Tibial nerve (tissue), 4 donors: ENCODE measurements around the gene LRRC61. TPM values are rescaled to one million over a fixed set of nuclear protein-coding genes. Genes with fewer than 3 reads are reported as not detected.
A peak's percentile ranks its signal among the peaks of the same experiment; 100 is the strongest.

Experiments
- DNase-seq, 2 donors: peaks; one replicate each; pipeline ENCODE4 v3.0.0-alpha.2; 2019; ENCODE audit warnings: low spot score in 2 of 2
- H3K27ac ChIP-seq, 4 donors: fragments of 200-600 bp; sonication (generic) in 3 of 4; one replicate each; pipeline ENCODE4 v1.5.1; 2017 to 2019; ENCODE audit warnings: mild to moderate bottlenecking in 1 of 4
- H3K27me3 ChIP-seq, 2 donors: fragments of 200-600 bp; sonication (generic) in 1 of 2; one replicate each; pipeline versions ENCODE4 v1.5.1 to v1.6.0; 2017 to 2019
- H3K36me3 ChIP-seq, 3 donors: fragments of 200-600 bp; sonication (generic); one replicate each; pipeline ENCODE4 v1.5.1; 2018 to 2019
- H3K4me1 ChIP-seq, 4 donors: fragments of 200-600 bp; sonication (generic) in 3 of 4; one replicate each; pipeline ENCODE4 v1.5.1; 2017 to 2019
- H3K4me3 ChIP-seq, 4 donors: fragments of 200-600 bp; sonication (generic) in 3 of 4; one replicate each; pipeline ENCODE4 v1.5.1; 2017 to 2019; ENCODE audit warnings: mild to moderate bottlenecking in 1 of 4, moderate library complexity in 1 of 4
- H3K9me3 ChIP-seq, 4 donors: fragments of 200-600 bp; sonication (generic) in 3 of 4; one replicate each; pipeline ENCODE4 v1.5.1; 2017 to 2019
- EP300 ChIP-seq, 2 donors: sonication (generic); formaldehyde crosslinking; IDR thresholded peaks; one replicate each; pipeline ENCODE4 v1.6.1; 2017; ENCODE audit warnings: antibody characterized with exemption in 2 of 2, mild to moderate bottlenecking in 1 of 2
- POLR2A ChIP-seq, 2 donors: fragments of 450-650 bp; IDR thresholded peaks; one replicate each; pipeline ENCODE4 v1.6.1; 2017; ENCODE audit warnings: antibody characterized with exemption in 2 of 2, mild to moderate bottlenecking in 2 of 2, moderate library complexity in 2 of 2
- WGBS, 2 donors: methylation state at CpG; one replicate each; pipeline ENCODE4 v1.1.5; 2018; 5-methylcytosine and 5-hydroxymethylcytosine counted together
- total RNA-seq, 4 donors: library from RNA; depleted of rRNA; stranded (reverse); fragments of >200 nt; gene quantifications; one replicate each; pipeline ENCODE4 v1.1.0, GENCODE V29; 2016
- TF ChIP-seq, protein P1 (sequence below), 5 experiments: fragments of 200-600 bp in 3 of 5; fragments of 450-650 bp in 2 of 5; sonication (generic) in 3 of 5; IDR thresholded peaks; one replicate each; pipeline ENCODE4 v1.5.1; 2016 to 2019; ENCODE audit warnings: antibody characterized with exemption in 5 of 5, mild to moderate bottlenecking in 3 of 5, moderate library complexity in 2 of 5

Gene LRRC61
- total RNA-seq, 4 donors from 2014 or later: 7.9 to 19.3 (median 9.6) TPM

DNA sequence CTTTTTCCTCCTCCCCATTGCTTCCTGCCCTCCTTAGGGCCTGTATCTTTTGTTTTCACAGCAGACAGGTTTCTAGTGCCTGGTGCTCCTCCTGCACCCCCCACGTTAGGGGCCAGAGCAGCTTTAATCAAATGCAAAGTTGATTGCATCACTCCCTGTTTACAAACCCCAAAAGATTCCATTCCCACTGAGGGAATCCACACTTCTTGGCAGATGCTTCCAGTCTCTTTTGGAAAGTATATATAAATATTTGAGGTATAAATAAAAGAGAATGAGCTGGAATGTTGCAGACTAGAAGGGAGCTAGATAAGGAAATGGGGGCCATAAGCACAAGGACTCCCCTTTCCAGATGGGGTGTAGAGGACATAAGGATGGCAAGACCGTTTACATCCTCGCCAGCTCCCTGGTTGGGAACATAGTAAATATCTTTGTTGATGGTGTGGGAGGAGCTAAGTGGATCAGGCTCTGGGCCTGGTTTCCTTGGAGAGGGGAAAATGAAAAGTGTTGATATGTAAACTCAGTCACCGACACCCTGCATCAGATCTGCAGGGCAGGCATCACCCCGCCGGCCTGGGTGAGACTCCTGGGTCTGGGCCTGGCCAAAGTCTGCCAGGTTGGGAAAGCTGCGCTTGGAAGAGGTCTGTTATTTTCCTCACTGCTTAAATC lies 12.1 kb downstream of the LRRC61 start:
- TF ChIP-seq POLR2A (IDR thresholded peaks at IDR 0.05) (no peak), EP300 (IDR thresholded peaks at IDR 0.05) (peak in 1 of 2 donors; percentile 14)
- TF ChIP-seq, protein P1, sequence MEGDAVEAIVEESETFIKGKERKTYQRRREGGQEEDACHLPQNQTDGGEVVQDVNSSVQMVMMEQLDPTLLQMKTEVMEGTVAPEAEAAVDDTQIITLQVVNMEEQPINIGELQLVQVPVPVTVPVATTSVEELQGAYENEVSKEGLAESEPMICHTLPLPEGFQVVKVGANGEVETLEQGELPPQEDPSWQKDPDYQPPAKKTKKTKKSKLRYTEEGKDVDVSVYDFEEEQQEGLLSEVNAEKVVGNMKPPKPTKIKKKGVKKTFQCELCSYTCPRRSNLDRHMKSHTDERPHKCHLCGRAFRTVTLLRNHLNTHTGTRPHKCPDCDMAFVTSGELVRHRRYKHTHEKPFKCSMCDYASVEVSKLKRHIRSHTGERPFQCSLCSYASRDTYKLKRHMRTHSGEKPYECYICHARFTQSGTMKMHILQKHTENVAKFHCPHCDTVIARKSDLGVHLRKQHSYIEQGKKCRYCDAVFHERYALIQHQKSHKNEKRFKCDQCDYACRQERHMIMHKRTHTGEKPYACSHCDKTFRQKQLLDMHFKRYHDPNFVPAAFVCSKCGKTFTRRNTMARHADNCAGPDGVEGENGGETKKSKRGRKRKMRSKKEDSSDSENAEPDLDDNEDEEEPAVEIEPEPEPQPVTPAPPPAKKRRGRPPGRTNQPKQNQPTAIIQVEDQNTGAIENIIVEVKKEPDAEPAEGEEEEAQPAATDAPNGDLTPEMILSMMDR (IDR thresholded peaks at IDR 0.05): no peak
- no peaks in the 10 kb centered on the region for H3K9me3 ChIP-seq
- peaks cover 0 to 56% (median 16%) of the 10 kb centered on the region in 4 donors for H3K4me1 ChIP-seq
- WGBS, 2 donors: 29 to 57% methylated on average over 7 of the region's 7 CpGs
- DNase-seq: no peak
- peaks cover 0 to 33% (median 0%) of the 10 kb centered on the region in 3 donors for H3K36me3 ChIP-seq
- H3K27me3 ChIP-seq: no peaks in the 10 kb centered on the region
- no peak overlapping the region for H3K4me3 ChIP-seq
- peak overlapping the region in 3 of 4 donors; percentile 72 to 85 (median 78) for H3K27ac ChIP-seq

DNA sequence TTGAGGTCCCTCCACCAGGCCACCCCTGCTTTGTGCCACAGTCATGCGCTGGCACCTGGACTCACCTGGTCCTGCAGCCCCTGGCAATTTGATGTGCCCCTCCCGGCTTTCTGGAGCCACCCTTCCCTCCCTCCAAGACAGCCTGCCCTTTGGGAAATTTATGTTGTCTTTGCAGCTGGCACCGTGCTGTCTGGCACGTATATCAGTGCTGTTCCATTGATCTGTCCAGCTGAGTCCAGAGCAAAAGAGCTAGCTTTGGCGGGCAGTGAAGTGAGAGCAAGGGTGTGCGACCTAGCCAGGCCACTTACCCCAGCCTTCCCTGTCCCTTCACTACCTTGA lies 12.6 kb downstream of the LRRC61 start:
- H3K4me3 ChIP-seq: no peak overlapping the region
- no peaks in the 10 kb centered on the region for H3K9me3 ChIP-seq
- no peaks in the 10 kb centered on the region for H3K27me3 ChIP-seq
- no peak for DNase-seq
- TF ChIP-seq, protein P1 (IDR thresholded peaks at IDR 0.05): no peak
- TF ChIP-seq POLR2A (IDR thresholded peaks at IDR 0.05): no peak
- TF ChIP-seq EP300 (IDR thresholded peaks at IDR 0.05): no peak
- WGBS, 2 donors: 49 to 57% methylated on average over 6 of the region's 6 CpGs
- peaks cover 0 to 60% (median 18%) of the 10 kb centered on the region in 4 donors for H3K4me1 ChIP-seq
- H3K27ac ChIP-seq: peak overlapping the region in 3 of 4 donors; percentile 72 to 85 (median 78)
- H3K36me3 ChIP-seq: peaks cover 0 to 28% (median 0%) of the 10 kb centered on the region in 3 donors

DNA sequence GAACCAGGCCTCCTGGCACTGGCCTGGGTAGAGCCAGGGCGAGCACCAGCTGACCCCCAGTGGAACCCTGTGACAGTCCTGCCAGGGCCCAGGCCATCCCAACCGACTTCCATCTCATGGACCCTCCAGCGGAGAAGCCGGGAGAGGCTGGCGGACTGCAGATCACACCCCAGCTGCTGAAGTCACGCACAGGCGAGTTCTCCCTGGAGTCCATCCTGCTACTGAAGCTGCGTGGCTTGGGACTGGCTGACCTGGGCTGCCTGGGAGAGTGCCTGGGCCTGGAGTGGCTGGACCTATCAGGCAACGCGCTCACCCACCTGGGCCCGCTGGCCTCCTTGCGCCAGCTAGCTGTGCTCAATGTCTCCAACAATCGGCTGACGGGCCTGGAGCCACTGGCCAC lies 13.6 kb downstream of the LRRC61 start:
- Histone ChIP-seq H3K36me3 (peaks cover 0 to 19% (median 0%) of the 10 kb centered on the region in 3 donors), H3K27me3 (peaks cover 0 to 3% of the 10 kb centered on the region in 2 donors), H3K9me3 (no peaks in the 10 kb centered on the region), H3K4me1 (peaks cover 0 to 69% (median 21%) of the 10 kb centered on the region in 4 donors), H3K4me3 (no peak overlapping the region), H3K27ac (peak overlapping the region in 3 of 4 donors; percentile 3 to 85 (median 72))
- no peak for TF ChIP-seq POLR2A (IDR thresholded peaks at IDR 0.05)
- TF ChIP-seq, protein P1 (IDR thresholded peaks at IDR 0.05): no peak
- no peak for TF ChIP-seq EP300 (IDR thresholded peaks at IDR 0.05)
- WGBS, 2 donors: 94% methylated on average over 9 of the region's 14 CpGs
- no peak for DNase-seq

DNA sequence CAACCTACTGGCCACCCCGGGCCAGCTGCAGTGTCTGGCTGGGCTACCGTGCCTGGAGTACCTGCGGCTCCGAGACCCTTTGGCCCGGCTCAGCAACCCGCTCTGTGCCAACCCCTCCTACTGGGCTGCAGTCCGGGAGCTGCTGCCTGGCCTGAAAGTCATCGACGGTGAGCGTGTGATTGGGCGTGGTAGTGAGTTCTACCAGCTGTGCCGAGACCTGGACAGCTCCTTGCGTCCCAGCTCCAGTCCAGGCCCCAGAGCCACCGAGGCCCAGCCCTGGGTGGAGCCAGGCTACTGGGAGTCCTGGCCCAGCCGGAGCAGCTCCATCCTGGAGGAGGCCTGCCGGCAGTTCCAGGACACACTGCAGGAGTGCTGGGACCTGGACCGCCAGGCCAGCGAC lies 14.0 kb downstream of the LRRC61 start:
- no peaks in the 10 kb centered on the region for H3K9me3 ChIP-seq
- WGBS, 2 donors: 85 to 92% methylated on average over 15 to 18 of the region's 18 CpGs
- H3K27me3 ChIP-seq: peaks cover 0 to 3% of the 10 kb centered on the region in 2 donors
- H3K36me3 ChIP-seq: peaks cover 0 to 19% (median 0%) of the 10 kb centered on the region in 3 donors
- H3K4me1 ChIP-seq: peaks cover 0 to 73% (median 21%) of the 10 kb centered on the region in 4 donors
- TF ChIP-seq, protein P1 (IDR thresholded peaks at IDR 0.05): no peak
- no peak for TF ChIP-seq EP300 (IDR thresholded peaks at IDR 0.05)
- TF ChIP-seq POLR2A (IDR thresholded peaks at IDR 0.05): no peak
- peak overlapping the region in 1 of 4 donors; percentile 85 for H3K27ac ChIP-seq
- no peak overlapping the region for H3K4me3 ChIP-seq
- DNase-seq: no peak

DNA sequence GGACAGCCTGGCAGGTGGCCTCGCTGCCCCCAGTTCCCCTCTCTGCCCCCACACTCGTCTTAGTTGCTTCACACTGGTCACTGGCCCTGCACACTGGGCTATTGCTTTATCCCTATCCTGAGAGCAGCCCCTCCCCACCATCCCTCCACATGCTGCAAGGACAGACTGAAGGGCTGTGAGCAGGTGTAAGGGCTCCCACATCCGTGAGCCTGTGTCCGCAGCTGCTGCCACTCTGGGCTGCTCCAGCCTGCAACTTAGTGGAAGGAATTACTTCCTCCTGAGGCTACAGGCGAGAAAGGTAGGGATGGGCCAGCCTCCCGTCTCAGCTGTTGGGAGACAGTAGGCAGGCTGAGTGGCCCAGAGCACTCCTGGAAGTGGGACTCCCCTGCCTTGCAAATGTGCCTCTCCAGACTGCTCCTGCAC lies 14.5 kb downstream of the LRRC61 start:
- Histone ChIP-seq H3K9me3 (no peaks in the 10 kb centered on the region), H3K36me3 (peaks cover 0 to 19% (median 0%) of the 10 kb centered on the region in 3 donors), H3K27ac (peak overlapping the region in 1 of 4 donors; percentile 91), H3K4me1 (peaks cover 0 to 78% (median 21%) of the 10 kb centered on the region in 4 donors), H3K4me3 (no peak overlapping the region), H3K27me3 (peaks cover 0 to 3% of the 10 kb centered on the region in 2 donors)
- no peak for DNase-seq
- TF ChIP-seq, protein P1 (IDR thresholded peaks at IDR 0.05): no peak
- TF ChIP-seq POLR2A (IDR thresholded peaks at IDR 0.05) (no peak), EP300 (IDR thresholded peaks at IDR 0.05) (no peak)
- 76 to 85% methylated on average over 5 to 6 of the region's 6 CpGs for WGBS, 2 donors
